ENCODE data around the gene PHACTR4. TPM values are rescaled to one million over a fixed set of nuclear protein-coding genes. Genes with fewer than 3 reads are reported as not detected.

The PHACTR4 gene
- total RNA-seq, 1 experiment from 2014 or later, result 50.7 TPM

GRCh38 chr1:28482138-28482537, 112.6 kb downstream of the PHACTR4 start:
- DNase-seq (ENCODE audit: unreplicated experiment), result no peak
- Mint-ChIP-seq H3K9me3 (ENCODE audit: unreplicated experiment) (no peaks in the 10 kb centered on the region), H3K27ac (ENCODE audit: low read depth, unreplicated experiment) (no peak overlapping the region), H3K27me3 (ENCODE audit: insufficient read depth, unreplicated experiment) (no peaks in the 10 kb centered on the region), H3K36me3 (ENCODE audit: insufficient read depth, unreplicated experiment) (peaks cover 83% of the 10 kb centered on the region), H3K4me3 (ENCODE audit: unreplicated experiment) (no peak overlapping the region), H3K4me1 (ENCODE audit: insufficient read depth, unreplicated experiment) (no peaks in the 10 kb centered on the region)
- POLR2A ChIA-PET, result interaction anchor here (0.6 to 1.3 kb wide), 3 partner anchors 23 to 45 kb away, joined by 3 to 7 read pairs (median 3); no protein-coding TSS in a partner anchor
- no peak for TF ChIP-seq CTCF (IDR thresholded peaks at IDR 0.05; ENCODE audit: unreplicated experiment)
- BruUV-seq (replicated peaks), result no TSS peak
- CTCF ChIA-PET, result interaction anchor here (0.7 kb wide), 1 partner anchor 36 kb away, joined by 3 read pairs; no protein-coding TSS in a partner anchor
- intact Hi-C loops (cut with micrococcal nuclease), result no loop called here

- Mint-ChIP-seq H3K4me3 (ENCODE audit: unreplicated experiment) (no peak overlapping the region), H3K36me3 (ENCODE audit: insufficient read depth, unreplicated experiment) (peaks cover 81% of the 10 kb centered on the region), H3K9me3 (ENCODE audit: unreplicated experiment) (no peaks in the 10 kb centered on the region), H3K27ac (ENCODE audit: low read depth, unreplicated experiment) (no peak overlapping the region), H3K27me3 (ENCODE audit: insufficient read depth, unreplicated experiment) (no peaks in the 10 kb centered on the region), H3K4me1 (ENCODE audit: insufficient read depth, unreplicated experiment) (no peaks in the 10 kb centered on the region)
- no peak for TF ChIP-seq CTCF (IDR thresholded peaks at IDR 0.05; ENCODE audit: unreplicated experiment)
- no TSS peak for BruUV-seq (replicated peaks)
- DNase-seq (ENCODE audit: unreplicated experiment), result no peak
- ChIA-PET CTCF (interaction anchor here (0.6 to 0.7 kb wide), 2 partner anchors 35 to 67 kb away, joined by 3 to 5 read pairs; no protein-coding TSS in a partner anchor), POLR2A (interaction anchor here (0.6 to 1.3 kb wide), 3 partner anchors 22 to 45 kb away, joined by 3 to 7 read pairs (median 3); no protein-coding TSS in a partner anchor)
- intact Hi-C loops (cut with micrococcal nuclease), result no loop called here
These were observed 113.2 kb downstream of the PHACTR4 start for GRCh38 chr1:28482702-28483101.

GRCh38 chr1:28494737-28495136, 125.2 kb downstream of the PHACTR4 start:
- POLR2A ChIA-PET, result interaction anchor here (1.4 kb wide), 1 partner anchor 11 kb away, joined by 5 read pairs; the partner anchor contains the start of gene RCC1

GRCh38 chr1:28499553-28499952, 130.0 kb downstream of the PHACTR4 start:
- Mint-ChIP-seq H3K4me1 (ENCODE audit: insufficient read depth, unreplicated experiment) (peaks cover 12% of the 10 kb centered on the region), H3K4me3 (ENCODE audit: unreplicated experiment) (no peak overlapping the region), H3K36me3 (ENCODE audit: insufficient read depth, unreplicated experiment) (peaks cover 51% of the 10 kb centered on the region), H3K9me3 (ENCODE audit: unreplicated experiment) (no peaks in the 10 kb centered on the region), H3K27me3 (ENCODE audit: insufficient read depth, unreplicated experiment) (no peaks in the 10 kb centered on the region), H3K27ac (ENCODE audit: low read depth, unreplicated experiment) (no peak overlapping the region)
- ChIA-PET POLR2A (interaction anchor here (0.5 to 1.1 kb wide), 2 partner anchors 22 to 143 kb away, joined by 4 read pairs; no protein-coding TSS in a partner anchor), CTCF (interaction anchor here (0.6 kb wide), 3 partner anchors 19 to 35 kb away, joined by 3 read pairs; no protein-coding TSS in a partner anchor)
- TF ChIP-seq CTCF (IDR thresholded peaks at IDR 0.05; ENCODE audit: unreplicated experiment), result no peak
- intact Hi-C loops (cut with micrococcal nuclease), result no loop called here
- DNase-seq (ENCODE audit: unreplicated experiment), result no peak
- no TSS peak for BruUV-seq (replicated peaks)

More at GRCh38 chr1:28494737-28495136, 125.2 kb downstream of the PHACTR4 start:
- peaks cover 95% of the 10 kb centered on the region for H3K36me3 Mint-ChIP-seq (ENCODE audit: insufficient read depth, unreplicated experiment)
- BruUV-seq (replicated peaks), result no TSS peak
- TF ChIP-seq CTCF (IDR thresholded peaks at IDR 0.05; ENCODE audit: unreplicated experiment), result no peak
- H3K27ac Mint-ChIP-seq (ENCODE audit: low read depth, unreplicated experiment), result no peak overlapping the region
- no peaks in the 10 kb centered on the region for H3K27me3 Mint-ChIP-seq (ENCODE audit: insufficient read depth, unreplicated experiment)
- intact Hi-C loops (cut with micrococcal nuclease), result no loop called here
- DNase-seq (ENCODE audit: unreplicated experiment), result no peak
- no peaks in the 10 kb centered on the region for H3K9me3 Mint-ChIP-seq (ENCODE audit: unreplicated experiment)
- CTCF ChIA-PET, result no interaction called here
- H3K4me1 Mint-ChIP-seq (ENCODE audit: insufficient read depth, unreplicated experiment), result no peaks in the 10 kb centered on the region
- no peak overlapping the region for H3K4me3 Mint-ChIP-seq (ENCODE audit: unreplicated experiment)

All from MCF 10A (cell line).